ENCODE measurements around the gene WHAMM.

DNA sequence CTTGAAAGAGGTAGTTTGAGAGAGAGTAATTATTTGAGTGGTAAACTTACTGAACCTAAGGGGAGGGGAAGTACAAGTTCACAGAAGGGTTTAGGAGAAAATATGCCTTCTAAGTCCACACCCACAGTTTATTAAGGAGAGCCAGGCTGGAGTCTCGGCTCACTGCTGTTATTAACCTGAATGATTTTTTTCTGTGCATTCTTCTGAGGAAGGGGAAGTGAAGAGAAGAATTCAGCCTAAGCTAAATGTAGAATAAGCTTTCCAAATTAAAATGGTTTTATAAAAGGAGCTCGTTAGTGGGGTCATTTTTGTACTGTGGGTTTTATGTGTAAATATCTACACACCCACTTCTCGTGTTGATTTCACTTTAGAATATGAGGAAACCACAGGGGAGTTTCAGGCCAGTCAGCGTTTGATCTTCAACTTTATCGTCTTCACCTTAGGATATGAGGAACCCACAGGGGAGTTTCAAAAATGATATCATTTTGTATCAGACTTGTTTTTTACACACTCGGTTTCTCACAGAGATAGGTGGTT lies 1.5 kb downstream of the WHAMM start:
- TF ChIP-seq, protein P1, sequence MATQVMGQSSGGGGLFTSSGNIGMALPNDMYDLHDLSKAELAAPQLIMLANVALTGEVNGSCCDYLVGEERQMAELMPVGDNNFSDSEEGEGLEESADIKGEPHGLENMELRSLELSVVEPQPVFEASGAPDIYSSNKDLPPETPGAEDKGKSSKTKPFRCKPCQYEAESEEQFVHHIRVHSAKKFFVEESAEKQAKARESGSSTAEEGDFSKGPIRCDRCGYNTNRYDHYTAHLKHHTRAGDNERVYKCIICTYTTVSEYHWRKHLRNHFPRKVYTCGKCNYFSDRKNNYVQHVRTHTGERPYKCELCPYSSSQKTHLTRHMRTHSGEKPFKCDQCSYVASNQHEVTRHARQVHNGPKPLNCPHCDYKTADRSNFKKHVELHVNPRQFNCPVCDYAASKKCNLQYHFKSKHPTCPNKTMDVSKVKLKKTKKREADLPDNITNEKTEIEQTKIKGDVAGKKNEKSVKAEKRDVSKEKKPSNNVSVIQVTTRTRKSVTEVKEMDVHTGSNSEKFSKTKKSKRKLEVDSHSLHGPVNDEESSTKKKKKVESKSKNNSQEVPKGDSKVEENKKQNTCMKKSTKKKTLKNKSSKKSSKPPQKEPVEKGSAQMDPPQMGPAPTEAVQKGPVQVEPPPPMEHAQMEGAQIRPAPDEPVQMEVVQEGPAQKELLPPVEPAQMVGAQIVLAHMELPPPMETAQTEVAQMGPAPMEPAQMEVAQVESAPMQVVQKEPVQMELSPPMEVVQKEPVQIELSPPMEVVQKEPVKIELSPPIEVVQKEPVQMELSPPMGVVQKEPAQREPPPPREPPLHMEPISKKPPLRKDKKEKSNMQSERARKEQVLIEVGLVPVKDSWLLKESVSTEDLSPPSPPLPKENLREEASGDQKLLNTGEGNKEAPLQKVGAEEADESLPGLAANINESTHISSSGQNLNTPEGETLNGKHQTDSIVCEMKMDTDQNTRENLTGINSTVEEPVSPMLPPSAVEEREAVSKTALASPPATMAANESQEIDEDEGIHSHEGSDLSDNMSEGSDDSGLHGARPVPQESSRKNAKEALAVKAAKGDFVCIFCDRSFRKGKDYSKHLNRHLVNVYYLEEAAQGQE (IDR thresholded peaks at IDR 0.05; ENCODE audit: low read depth), result no peak
- no peak for TF ChIP-seq TEAD4 (IDR thresholded peaks at IDR 0.05)
- TF ChIP-seq, protein P2, sequence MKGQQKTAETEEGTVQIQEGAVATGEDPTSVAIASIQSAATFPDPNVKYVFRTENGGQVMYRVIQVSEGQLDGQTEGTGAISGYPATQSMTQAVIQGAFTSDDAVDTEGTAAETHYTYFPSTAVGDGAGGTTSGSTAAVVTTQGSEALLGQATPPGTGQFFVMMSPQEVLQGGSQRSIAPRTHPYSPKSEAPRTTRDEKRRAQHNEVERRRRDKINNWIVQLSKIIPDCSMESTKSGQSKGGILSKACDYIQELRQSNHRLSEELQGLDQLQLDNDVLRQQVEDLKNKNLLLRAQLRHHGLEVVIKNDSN (IDR thresholded peaks at IDR 0.05), result no peak
- TF ChIP-seq RAD21 (IDR thresholded peaks at IDR 0.05; ENCODE audit: low read depth), result no peak
- no peak for TF ChIP-seq ZBTB7A (IDR thresholded peaks at IDR 0.05; ENCODE audit: low read depth)
- TF ChIP-seq, protein P3, sequence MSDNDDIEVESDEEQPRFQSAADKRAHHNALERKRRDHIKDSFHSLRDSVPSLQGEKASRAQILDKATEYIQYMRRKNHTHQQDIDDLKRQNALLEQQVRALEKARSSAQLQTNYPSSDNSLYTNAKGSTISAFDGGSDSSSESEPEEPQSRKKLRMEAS (IDR thresholded peaks at IDR 0.05), result no peak
- no peak for TF ChIP-seq EP300 (IDR thresholded peaks at IDR 0.05; ENCODE audit: borderline replicate concordance)
- TF ChIP-seq EGR1 (IDR thresholded peaks at IDR 0.05), result no peak
- TF ChIP-seq TCF12 (IDR thresholded peaks at IDR 0.05; ENCODE audit: low read depth), result no peak
- no peak for TF ChIP-seq NFIC (IDR thresholded peaks at IDR 0.05)
